ENCODE measurements around the gene IL32.

- TF ChIP-seq CTCF (IDR thresholded peaks at IDR 0.05) (no peak), POLR2A (IDR thresholded peaks at IDR 0.05) (no peak)
Observed at GRCh38 chr16:3046641-3047386, 18.6 kb upstream of the IL32 start.

All from thyroid gland (tissue), 4 donors.